ENCODE data around the gene GOLIM4.

DNA sequence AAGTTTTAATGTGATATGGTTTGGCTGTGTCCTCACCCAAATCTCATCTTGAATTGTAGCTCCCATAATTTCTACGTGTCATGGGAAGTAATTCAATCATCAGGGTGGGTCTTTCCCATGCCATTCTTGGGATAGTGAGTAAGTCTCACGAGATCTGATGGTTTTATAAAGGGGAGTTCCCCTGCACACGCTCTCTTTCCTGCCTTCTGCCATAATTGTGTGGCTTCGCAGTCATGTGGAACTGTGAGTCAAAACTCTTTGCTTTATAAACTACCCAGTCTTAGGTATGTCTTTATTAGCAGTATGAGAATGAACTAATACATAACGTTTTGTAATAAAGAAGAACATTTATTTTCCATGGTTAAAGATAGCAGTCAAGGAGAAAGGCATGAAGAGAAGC, 39.2 kb upstream of the GOLIM4 start:
- TF ChIP-seq POLR2A (IDR thresholded peaks at IDR 0.05), result no peak
- TF ChIP-seq, protein P1, sequence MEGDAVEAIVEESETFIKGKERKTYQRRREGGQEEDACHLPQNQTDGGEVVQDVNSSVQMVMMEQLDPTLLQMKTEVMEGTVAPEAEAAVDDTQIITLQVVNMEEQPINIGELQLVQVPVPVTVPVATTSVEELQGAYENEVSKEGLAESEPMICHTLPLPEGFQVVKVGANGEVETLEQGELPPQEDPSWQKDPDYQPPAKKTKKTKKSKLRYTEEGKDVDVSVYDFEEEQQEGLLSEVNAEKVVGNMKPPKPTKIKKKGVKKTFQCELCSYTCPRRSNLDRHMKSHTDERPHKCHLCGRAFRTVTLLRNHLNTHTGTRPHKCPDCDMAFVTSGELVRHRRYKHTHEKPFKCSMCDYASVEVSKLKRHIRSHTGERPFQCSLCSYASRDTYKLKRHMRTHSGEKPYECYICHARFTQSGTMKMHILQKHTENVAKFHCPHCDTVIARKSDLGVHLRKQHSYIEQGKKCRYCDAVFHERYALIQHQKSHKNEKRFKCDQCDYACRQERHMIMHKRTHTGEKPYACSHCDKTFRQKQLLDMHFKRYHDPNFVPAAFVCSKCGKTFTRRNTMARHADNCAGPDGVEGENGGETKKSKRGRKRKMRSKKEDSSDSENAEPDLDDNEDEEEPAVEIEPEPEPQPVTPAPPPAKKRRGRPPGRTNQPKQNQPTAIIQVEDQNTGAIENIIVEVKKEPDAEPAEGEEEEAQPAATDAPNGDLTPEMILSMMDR (IDR thresholded peaks at IDR 0.05 in 4 of 5, conservative IDR thresholded peaks at IDR 0.05 in 1 of 5), result no peak
